ENCODE measurements around the gene ITPRIPL1. TPM values are rescaled to one million over a fixed set of nuclear protein-coding genes. Genes with fewer than 3 reads are reported as not detected.
A peak's percentile ranks its signal among the peaks of the same experiment; 100 is the strongest.

Gene ITPRIPL1
- total and polyA plus RNA-seq, 4 donors, result 0.19 to 3.1 (median 0.28) TPM

- DNase-seq (ENCODE audit: low spot score), result no peak
- no peak overlapping the region for H3K4me3 ChIP-seq (ENCODE audit: low read depth in 1 of 3, low read length in 3 of 3)
- peaks cover 5 to 42% (median 35%) of the 10 kb centered on the region in 4 donors for H3K4me1 ChIP-seq (ENCODE audit: control insufficient read depth in 4 of 4, insufficient read depth in 4 of 4, low read length in 3 of 4)
- TF ChIP-seq FOXA2 (IDR thresholded peaks at IDR 0.05) (no peak), SP1 (IDR thresholded peaks at IDR 0.05) (no peak), ATF3 (IDR thresholded peaks at IDR 0.05) (no peak), MAX (IDR thresholded peaks at IDR 0.05) (no peak), GABPA (IDR thresholded peaks at IDR 0.05 in 1 of 2, conservative IDR thresholded peaks at IDR 0.05 in 1 of 2) (no peak), JUND (IDR thresholded peaks at IDR 0.05) (no peak), NR2F2 (IDR thresholded peaks at IDR 0.05) (no peak), YY1 (IDR thresholded peaks at IDR 0.05) (no peak), EGR1 (IDR thresholded peaks at IDR 0.05; ENCODE audit: low read depth in 2 of 2) (no peak), RAD21 (IDR thresholded peaks at IDR 0.05) (no peak), FOXA1 (IDR thresholded peaks at IDR 0.05) (no peak)
- H3K9ac ChIP-seq (ENCODE audit: low read depth in 1 of 2, low read length in 2 of 2), result no peak overlapping the region
- H3K27ac ChIP-seq (ENCODE audit: low read depth in 1 of 2, low read length in 2 of 2), result no peak overlapping the region
- H3K27me3 ChIP-seq (ENCODE audit: control insufficient read depth in 4 of 4, insufficient read depth in 4 of 4, low read length in 3 of 4), result no peaks in the 10 kb centered on the region
- no peaks in the 10 kb centered on the region for H3K9me3 ChIP-seq (ENCODE audit: control insufficient read depth in 4 of 4, low read length in 3 of 4)
- 89% methylated on average over 1 of the region's 1 CpG for WGBS
- H3K36me3 ChIP-seq (ENCODE audit: control insufficient read depth in 4 of 4, insufficient read depth in 3 of 4, low read depth in 1 of 4, low read length in 3 of 4), result peaks cover 11 to 60% (median 54%) of the 10 kb centered on the region in 4 donors
Observed at GRCh38 chr2:96301865-96302264, 23.3 kb upstream of the ITPRIPL1 start.

- H3K4me3 ChIP-seq (ENCODE audit: low read depth in 1 of 3, low read length in 3 of 3), result peak overlapping the region; percentile 81 to 99 (median 92)
- TF ChIP-seq SP1 (IDR thresholded peaks at IDR 0.05), result no peak
- peak overlapping the region; percentile 58 to 91 for H3K9ac ChIP-seq (ENCODE audit: low read depth in 1 of 2, low read length in 2 of 2)
- no peaks in the 10 kb centered on the region for H3K27me3 ChIP-seq (ENCODE audit: control insufficient read depth in 4 of 4, insufficient read depth in 4 of 4, low read length in 3 of 4)
- no peaks in the 10 kb centered on the region for H3K9me3 ChIP-seq (ENCODE audit: control insufficient read depth in 4 of 4, low read length in 3 of 4)
- peaks cover 2 to 21% (median 15%) of the 10 kb centered on the region in 4 donors for H3K4me1 ChIP-seq (ENCODE audit: control insufficient read depth in 4 of 4, insufficient read depth in 4 of 4, low read length in 3 of 4)
- peaks cover 9 to 34% (median 32%) of the 10 kb centered on the region in 4 donors for H3K36me3 ChIP-seq (ENCODE audit: control insufficient read depth in 4 of 4, insufficient read depth in 3 of 4, low read depth in 1 of 4, low read length in 3 of 4)
- 73% methylated on average over 11 of the region's 11 CpGs for WGBS
- no peak overlapping the region for H3K27ac ChIP-seq (ENCODE audit: low read depth in 1 of 2, low read length in 2 of 2)
- no peak for DNase-seq (ENCODE audit: low spot score)
Observed at GRCh38 chr2:96304606-96305005, 20.5 kb upstream of the ITPRIPL1 start.

GRCh38 chr2:96305091-96305978 lies 19.8 kb upstream of the ITPRIPL1 start, which contains the start of gene SNRNP200:
Gene SNRNP200, minus strand, starts transcription at chr2:96305546. Its CDS starts 109 bp downstream, at chr2:96305437.
- peaks cover 9 to 29% (median 28%) of the 10 kb centered on the region in 4 donors for H3K36me3 ChIP-seq (ENCODE audit: control insufficient read depth in 4 of 4, insufficient read depth in 3 of 4, low read depth in 1 of 4, low read length in 3 of 4)
- peak within 1 kb of the TSS; percentile 58 to 91 for H3K9ac ChIP-seq (ENCODE audit: low read depth in 1 of 2, low read length in 2 of 2)
- H3K4me1 ChIP-seq (ENCODE audit: control insufficient read depth in 4 of 4, insufficient read depth in 4 of 4, low read length in 3 of 4), result peaks cover 2 to 21% (median 15%) of the 10 kb centered on the region in 4 donors
- 1% methylated on average over 61 of the region's 61 CpGs for WGBS
- no peaks in the 10 kb centered on the region for H3K27me3 ChIP-seq (ENCODE audit: control insufficient read depth in 4 of 4, insufficient read depth in 4 of 4, low read length in 3 of 4)
- no peaks in the 10 kb centered on the region for H3K9me3 ChIP-seq (ENCODE audit: control insufficient read depth in 4 of 4, low read length in 3 of 4)
- peak within 1 kb of the TSS; percentile 81 to 99 (median 92) for H3K4me3 ChIP-seq (ENCODE audit: low read depth in 1 of 3, low read length in 3 of 3)
- peak; percentile 91 for DNase-seq (ENCODE audit: low spot score)
- H3K27ac ChIP-seq (ENCODE audit: low read depth in 1 of 2, low read length in 2 of 2), result peak within 1 kb of the TSS; percentile 56 to 71
- TF ChIP-seq REST (IDR thresholded peaks at IDR 0.05) (no peak), YY1 (IDR thresholded peaks at IDR 0.05) (peak; percentile 60), HNF4A (conservative IDR thresholded peaks at IDR 0.05) (peak in 1 of 2 donors; percentile 32), FOXA2 (IDR thresholded peaks at IDR 0.05) (no peak), RAD21 (IDR thresholded peaks at IDR 0.05) (peak; percentile 46 to 63), SP1 (IDR thresholded peaks at IDR 0.05) (peak; percentile 39), CTCF (IDR thresholded peaks at IDR 0.05; ENCODE audit: low read depth, low read length, missing input control) (no peak), EGR1 (IDR thresholded peaks at IDR 0.05; ENCODE audit: low read depth in 2 of 2) (peak; percentile 90 to 91), TAF1 (conservative IDR thresholded peaks at IDR 0.05) (no peak), ATF3 (IDR thresholded peaks at IDR 0.05) (no peak), HNF4G (IDR thresholded peaks at IDR 0.05) (no peak), GABPA (IDR thresholded peaks at IDR 0.05 in 1 of 2, conservative IDR thresholded peaks at IDR 0.05 in 1 of 2) (peak; percentile 93 to 99), FOXA1 (IDR thresholded peaks at IDR 0.05) (no peak), MAX (IDR thresholded peaks at IDR 0.05) (peak; percentile 85), ZBTB33 (IDR thresholded peaks at IDR 0.05) (no peak)

Data from liver (tissue), 9 donors.